CD4-positive, alpha-beta T cell treated with Interleukin-15 for 1 hour (primary cell): ENCODE measurements around the gene ARHGAP1.

ENCODE experiments used
- DNase-seq: peaks from one replicate; pipeline ENCODE4 v3.0.0-alpha.2; 2020

The ARHGAP1 gene

GRCh38 chr11:46635557-46636139 is 64.8 kb downstream of the ARHGAP1 start:
- DNase-seq: no peak

DNA sequence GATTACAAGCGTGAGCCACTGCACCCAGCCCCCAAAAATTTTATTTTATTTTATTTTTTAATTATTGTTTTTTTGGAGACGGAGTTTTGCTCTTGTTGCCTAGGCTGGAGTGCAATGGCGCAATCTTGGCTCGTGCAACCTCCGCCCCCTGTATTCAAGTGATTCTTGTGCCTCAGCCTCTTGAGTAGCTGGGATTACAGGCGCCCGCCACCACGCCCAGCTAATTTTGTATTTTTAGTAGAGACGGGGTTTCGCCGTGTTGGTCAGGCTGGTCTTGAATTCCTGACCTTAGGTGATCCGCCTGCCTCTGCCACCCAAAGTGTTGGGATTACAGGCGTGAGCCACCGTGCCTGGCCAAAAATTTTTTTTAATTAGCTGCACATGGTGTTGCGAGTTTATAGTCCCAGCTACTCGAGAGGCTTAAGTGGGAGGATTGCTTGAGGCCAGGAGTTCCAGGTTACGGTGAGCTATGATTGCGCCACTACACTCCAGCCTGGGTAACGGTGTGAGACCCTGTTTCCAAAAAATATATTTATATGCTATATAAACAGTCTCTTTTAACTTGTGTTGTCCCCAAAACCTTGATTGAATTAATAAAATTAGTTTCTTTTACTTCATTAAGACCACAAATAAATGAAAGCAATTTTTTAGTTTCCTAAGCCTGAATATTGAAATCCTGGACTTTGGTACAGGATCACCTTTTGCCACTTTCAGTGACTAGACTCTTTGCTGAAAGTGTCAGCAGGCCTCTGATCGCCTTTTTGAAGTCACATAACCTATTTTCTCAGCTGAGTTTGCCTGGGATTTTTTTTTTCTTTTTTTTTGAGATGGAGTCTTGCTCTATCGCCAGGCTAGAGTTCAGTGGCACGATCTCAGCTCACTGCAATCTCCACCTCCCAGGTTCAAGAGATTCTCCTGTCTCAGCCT is 66.9 kb downstream of the ARHGAP1 start:
- DNase-seq: no peak

DNA sequence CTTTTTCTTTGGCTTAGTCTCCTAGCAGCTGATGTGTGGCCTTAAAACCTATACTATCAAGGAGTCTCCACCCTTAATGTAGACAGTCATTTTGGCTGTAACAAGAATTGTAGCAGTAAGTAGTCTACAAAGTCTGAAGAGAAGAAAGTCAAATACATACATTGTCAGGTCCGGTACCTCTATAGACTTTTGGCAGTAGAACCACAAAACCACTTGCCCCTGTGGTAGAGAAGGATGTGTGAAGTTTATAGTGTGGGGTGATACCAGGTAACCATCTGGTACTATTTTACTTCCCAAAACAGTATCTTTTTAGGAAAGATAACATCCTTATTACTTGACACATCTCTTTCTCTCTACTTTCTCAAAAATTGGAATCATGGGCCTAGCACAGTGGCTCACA is 67.9 kb downstream of the ARHGAP1 start:
- DNase-seq: no peak

- no peak for DNase-seq
These were observed 68.7 kb downstream of the ARHGAP1 start for GRCh38 chr11:46631676-46632075.

- no peak for DNase-seq
These were observed 70.2 kb downstream of the ARHGAP1 start for GRCh38 chr11:46630237-46630636.

- no peak for DNase-seq
These were observed 71.5 kb downstream of the ARHGAP1 start for GRCh38 chr11:46628961-46629360.
